Gastrocnemius medialis (tissue), 4 donors: Measurements from ENCODE around the gene PAX2. TPM values are rescaled to one million over a fixed set of nuclear protein-coding genes. Genes with fewer than 3 reads are reported as not detected.

Experiments used
- ATAC-seq, 2 donors: fragments of 150-250 bp; one replicate each; pipeline ENCODE4 v1.9.1; 2016
- DNase-seq, 2 donors: peaks; one replicate each; pipeline ENCODE4 v3.0.0-alpha.2; 2019
- H3K27ac ChIP-seq, 4 donors: fragments of 200-600 bp; sonication (generic); 1 replicate in 1 of 4; 2 replicates in 3 of 4; pipeline ENCODE4 v1.5.1; 2016 to 2018; ENCODE audit warnings: mild to moderate bottlenecking in 2 of 4, moderate library complexity in 1 of 4
- H3K27me3 ChIP-seq, 3 donors: fragments of 200-600 bp; sonication (generic) in 2 of 3; 1 replicate in 1 of 3; 2 replicates in 2 of 3; pipeline versions ENCODE4 v1.5.1 to v1.6.0; 2016 to 2019; ENCODE audit warnings: mild to moderate bottlenecking in 1 of 3, moderate library complexity in 1 of 3
- H3K36me3 ChIP-seq, 2 donors: fragments of 200-600 bp; sonication (generic) in 1 of 2; one replicate each; pipeline ENCODE4 v1.5.1; 2017 to 2018
- H3K4me1 ChIP-seq, 2 donors: fragments of 200-600 bp; sonication (generic) in 1 of 2; one replicate each; pipeline ENCODE4 v1.5.1; 2016 to 2017; ENCODE audit warnings: mild to moderate bottlenecking in 2 of 2
- H3K4me3 ChIP-seq, 4 donors: fragments of 200-600 bp; sonication (generic) in 3 of 4; 1 replicate in 1 of 4; 2 replicates in 3 of 4; pipeline ENCODE4 v1.5.1; 2016 to 2019; ENCODE audit warnings: mild to moderate bottlenecking in 2 of 4
- H3K9me3 ChIP-seq, 3 donors: fragments of 200-600 bp; sonication (generic) in 2 of 3; 1 replicate in 1 of 3; 2 replicates in 2 of 3; pipeline ENCODE4 v1.5.1; 2016 to 2019
- POLR2A ChIP-seq, 2 donors: fragments of 450-650 bp; IDR thresholded peaks; one replicate each; pipeline ENCODE4 v1.6.1; 2017; ENCODE audit warnings: antibody characterized with exemption in 2 of 2, mild to moderate bottlenecking in 2 of 2, moderate library complexity in 2 of 2
- in situ Hi-C, 4 donors: fragments of 200-750 bp; cut with MboI; loops; one replicate each; pipeline versions ENCODE4 v1.15.0 to v1.8.0; 2017; ENCODE audit warnings: low sequenced_read_pairs in 4 of 4
- intact Hi-C: fragments of 100-400 bp; cut with DNase I; formaldehyde crosslinking; loops from one replicate; pipeline ENCODE4 v1.15.1; 2023; ENCODE audit warnings: low total_unique reads
- total RNA-seq, 4 donors: library from RNA; depleted of rRNA; stranded (reverse); fragments of >200 nt; gene quantifications; one replicate each; pipeline versions ENCODE4 v1.1.0 to v1.2.3, GENCODE V29; 2016
- TF ChIP-seq, protein P1 (sequence below), 5 experiments: fragments of 450-650 bp in 3 of 5; fragments of 200-600 bp in 2 of 5; sonication (generic) in 2 of 5; IDR thresholded peaks in 4 of 5; conservative IDR thresholded peaks in 1 of 5; 1 replicate in 4 of 5; 2 replicates in 1 of 5; pipeline ENCODE4 v1.5.1; 2016 to 2019; ENCODE audit warnings: antibody characterized with exemption in 5 of 5, mild to moderate bottlenecking in 3 of 5, moderate library complexity in 3 of 5

PAX2 gene
- total RNA-seq, 4 donors from 2014 or later, result not detected

- intact Hi-C loops (no loop called here), in situ Hi-C loops (no loop called here)
- no peaks in the 10 kb centered on the region for H3K9me3 ChIP-seq
- no peak for ATAC-seq
- no peak overlapping the region for H3K4me3 ChIP-seq
- peaks cover 84 to 95% (median 88%) of the 10 kb centered on the region in 3 donors for H3K27me3 ChIP-seq
- no peak for TF ChIP-seq POLR2A (IDR thresholded peaks at IDR 0.05)
- TF ChIP-seq, protein P1, sequence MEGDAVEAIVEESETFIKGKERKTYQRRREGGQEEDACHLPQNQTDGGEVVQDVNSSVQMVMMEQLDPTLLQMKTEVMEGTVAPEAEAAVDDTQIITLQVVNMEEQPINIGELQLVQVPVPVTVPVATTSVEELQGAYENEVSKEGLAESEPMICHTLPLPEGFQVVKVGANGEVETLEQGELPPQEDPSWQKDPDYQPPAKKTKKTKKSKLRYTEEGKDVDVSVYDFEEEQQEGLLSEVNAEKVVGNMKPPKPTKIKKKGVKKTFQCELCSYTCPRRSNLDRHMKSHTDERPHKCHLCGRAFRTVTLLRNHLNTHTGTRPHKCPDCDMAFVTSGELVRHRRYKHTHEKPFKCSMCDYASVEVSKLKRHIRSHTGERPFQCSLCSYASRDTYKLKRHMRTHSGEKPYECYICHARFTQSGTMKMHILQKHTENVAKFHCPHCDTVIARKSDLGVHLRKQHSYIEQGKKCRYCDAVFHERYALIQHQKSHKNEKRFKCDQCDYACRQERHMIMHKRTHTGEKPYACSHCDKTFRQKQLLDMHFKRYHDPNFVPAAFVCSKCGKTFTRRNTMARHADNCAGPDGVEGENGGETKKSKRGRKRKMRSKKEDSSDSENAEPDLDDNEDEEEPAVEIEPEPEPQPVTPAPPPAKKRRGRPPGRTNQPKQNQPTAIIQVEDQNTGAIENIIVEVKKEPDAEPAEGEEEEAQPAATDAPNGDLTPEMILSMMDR (IDR thresholded peaks at IDR 0.05 in 4 of 5, conservative IDR thresholded peaks at IDR 0.05 in 1 of 5), result no peak
- peaks cover 9 to 22% of the 10 kb centered on the region in 2 donors for H3K4me1 ChIP-seq
- no peak for DNase-seq
- H3K27ac ChIP-seq, result no peak overlapping the region
- no peaks in the 10 kb centered on the region for H3K36me3 ChIP-seq
Measured at GRCh38 chr10:100731407-100732240, 13.8 kb upstream of the PAX2 start.

DNA sequence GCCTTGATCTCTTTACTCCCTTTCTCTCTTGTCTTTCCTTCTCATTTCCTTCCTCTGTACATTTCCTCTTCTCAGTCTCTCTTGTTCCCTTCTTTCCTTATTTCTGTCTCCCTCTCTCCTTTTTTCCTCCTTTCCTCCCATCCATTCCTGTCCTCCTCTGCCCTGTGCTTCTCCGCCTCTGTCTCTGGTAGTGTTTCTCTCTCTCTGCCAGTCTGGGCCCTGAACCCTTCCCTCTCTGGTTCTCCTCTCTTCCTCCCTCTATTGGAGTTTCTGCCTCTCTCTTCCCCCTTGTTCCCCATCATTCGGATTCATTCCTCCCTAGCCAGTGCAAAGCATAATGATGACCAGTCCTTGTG is 13.2 kb upstream of the PAX2 start:
- Histone ChIP-seq H3K27me3 (peaks cover 86 to 97% (median 91%) of the 10 kb centered on the region in 3 donors), H3K27ac (no peak overlapping the region), H3K4me3 (no peak overlapping the region), H3K36me3 (no peaks in the 10 kb centered on the region), H3K9me3 (no peaks in the 10 kb centered on the region), H3K4me1 (peaks cover 9 to 22% of the 10 kb centered on the region in 2 donors)
- ATAC-seq (no peak), DNase-seq (no peak)
- in situ Hi-C loops (no loop called here), intact Hi-C loops (no loop called here)
- TF ChIP-seq POLR2A (IDR thresholded peaks at IDR 0.05), result no peak
- TF ChIP-seq, protein P1 (IDR thresholded peaks at IDR 0.05 in 4 of 5, conservative IDR thresholded peaks at IDR 0.05 in 1 of 5), result no peak

- Histone ChIP-seq H3K9me3 (no peaks in the 10 kb centered on the region), H3K27me3 (peaks cover 88 to 97% (median 92%) of the 10 kb centered on the region in 3 donors), H3K36me3 (no peaks in the 10 kb centered on the region), H3K27ac (no peak overlapping the region), H3K4me1 (peaks cover 9 to 27% of the 10 kb centered on the region in 2 donors), H3K4me3 (no peak overlapping the region)
- ATAC-seq (no peak), DNase-seq (no peak)
- intact Hi-C loops (no loop called here), in situ Hi-C loops (no loop called here)
- no peak for TF ChIP-seq POLR2A (IDR thresholded peaks at IDR 0.05)
- TF ChIP-seq, protein P1 (IDR thresholded peaks at IDR 0.05 in 4 of 5, conservative IDR thresholded peaks at IDR 0.05 in 1 of 5), result no peak
Measured at GRCh38 chr10:100733329-100733728, 12.1 kb upstream of the PAX2 start.

DNA sequence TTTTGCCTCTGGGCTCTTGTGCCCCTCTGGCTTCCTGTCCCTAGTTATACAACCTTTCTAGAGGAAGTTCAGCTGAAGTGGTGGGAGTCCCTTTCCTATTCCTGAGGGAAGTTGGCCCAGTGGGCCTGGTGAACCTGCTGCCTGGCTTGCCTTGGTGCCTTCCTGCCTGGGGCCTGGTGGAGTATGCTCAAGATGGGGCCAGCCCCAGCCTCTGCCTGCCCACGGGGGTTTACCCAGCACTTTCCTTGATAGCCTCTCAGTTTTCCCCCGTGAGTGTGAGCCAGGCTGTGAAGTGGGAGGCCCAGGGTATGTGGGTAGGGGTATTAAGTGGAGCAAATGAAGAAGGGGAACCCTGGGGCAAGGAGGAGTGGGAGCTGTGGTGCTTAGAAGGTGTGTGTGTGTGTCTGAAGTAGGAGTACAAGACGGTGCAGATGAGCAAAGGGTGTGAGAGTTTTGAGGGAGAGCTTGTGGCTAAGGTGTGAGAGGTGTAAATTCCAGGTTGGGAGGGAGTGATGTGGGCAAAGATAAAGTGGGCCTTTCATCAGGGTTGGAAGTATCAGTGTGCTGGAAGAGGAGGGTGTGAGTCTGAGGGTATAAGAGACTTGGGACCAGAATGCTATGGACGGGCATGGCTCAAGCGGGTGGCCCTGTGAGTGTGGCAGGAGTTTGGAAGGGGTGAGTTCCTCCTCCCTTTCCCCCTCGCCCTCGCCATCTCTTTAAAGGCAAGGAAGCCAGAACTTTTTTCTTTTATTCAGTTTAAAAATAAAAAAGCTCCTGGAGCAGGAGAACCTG is 10.9 kb upstream of the PAX2 start:
- H3K4me1 ChIP-seq, result peaks cover 10 to 28% of the 10 kb centered on the region in 2 donors
- intact Hi-C loops, result no loop called here
- ATAC-seq, result no peak
- no peak overlapping the region for H3K4me3 ChIP-seq
- TF ChIP-seq, protein P1 (IDR thresholded peaks at IDR 0.05 in 4 of 5, conservative IDR thresholded peaks at IDR 0.05 in 1 of 5), result no peak
- TF ChIP-seq POLR2A (IDR thresholded peaks at IDR 0.05), result no peak
- H3K36me3 ChIP-seq, result no peaks in the 10 kb centered on the region
- DNase-seq, result no peak
- in situ Hi-C loops, result no loop called here
- no peaks in the 10 kb centered on the region for H3K9me3 ChIP-seq
- H3K27me3 ChIP-seq, result peaks cover 88 to 97% (median 94%) of the 10 kb centered on the region in 3 donors
- H3K27ac ChIP-seq, result no peak overlapping the region
